ENCODE data around the gene SLC25A24. TPM values are rescaled to one million over a fixed set of nuclear protein-coding genes. Genes with fewer than 3 reads are reported as not detected.
"Not testable (repeated sequence)": the region's sequence is repeated elsewhere in the genome, so short reads cannot be mapped to it uniquely, and the experiment has no call there.

SLC25A24 gene
- total RNA-seq, 2 experiments from 2014 or later: 26.9 to 29.2 TPM

DNA sequence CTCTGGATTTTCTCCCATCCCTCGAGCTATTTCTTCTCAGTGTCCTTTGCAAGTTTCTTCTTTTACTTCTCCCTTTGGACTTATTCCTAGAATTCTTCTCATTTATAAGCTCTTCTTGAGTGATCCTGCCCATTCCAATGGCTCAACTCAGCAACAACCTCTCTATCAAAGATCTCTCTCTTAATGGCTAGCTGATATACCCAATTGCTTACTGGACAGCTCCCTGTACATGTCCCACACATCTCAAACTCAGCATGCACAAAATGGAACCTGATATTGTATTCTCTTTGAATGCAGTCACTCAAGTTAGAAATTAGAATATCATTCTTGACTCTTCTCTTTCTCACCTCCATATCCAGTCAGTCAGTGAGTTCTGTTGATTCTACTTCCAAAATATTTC lies 48.6 kb downstream of the SLC25A24 start:
- no peaks in the 10 kb centered on the region for H3K27me3 Mint-ChIP-seq (ENCODE audit: low read depth)
- ATAC-seq: no peak
- no peak overlapping the region for H3K27ac Mint-ChIP-seq
- POLR2A ChIA-PET: no interaction called here
- H3K9me3 Mint-ChIP-seq (ENCODE audit: insufficient read depth): no peaks in the 10 kb centered on the region
- H3K4me1 Mint-ChIP-seq (ENCODE audit: low read depth): no peaks in the 10 kb centered on the region
- DNase-seq: no peak
- CTCF ChIA-PET: interaction anchor here (0.6 kb wide), 1 partner anchor 39 kb away, joined by 5 read pairs; no protein-coding TSS in a partner anchor
- peaks cover 41% of the 10 kb centered on the region for H3K36me3 Mint-ChIP-seq (ENCODE audit: low read depth)
- H3K4me3 Mint-ChIP-seq: no peak overlapping the region

DNA sequence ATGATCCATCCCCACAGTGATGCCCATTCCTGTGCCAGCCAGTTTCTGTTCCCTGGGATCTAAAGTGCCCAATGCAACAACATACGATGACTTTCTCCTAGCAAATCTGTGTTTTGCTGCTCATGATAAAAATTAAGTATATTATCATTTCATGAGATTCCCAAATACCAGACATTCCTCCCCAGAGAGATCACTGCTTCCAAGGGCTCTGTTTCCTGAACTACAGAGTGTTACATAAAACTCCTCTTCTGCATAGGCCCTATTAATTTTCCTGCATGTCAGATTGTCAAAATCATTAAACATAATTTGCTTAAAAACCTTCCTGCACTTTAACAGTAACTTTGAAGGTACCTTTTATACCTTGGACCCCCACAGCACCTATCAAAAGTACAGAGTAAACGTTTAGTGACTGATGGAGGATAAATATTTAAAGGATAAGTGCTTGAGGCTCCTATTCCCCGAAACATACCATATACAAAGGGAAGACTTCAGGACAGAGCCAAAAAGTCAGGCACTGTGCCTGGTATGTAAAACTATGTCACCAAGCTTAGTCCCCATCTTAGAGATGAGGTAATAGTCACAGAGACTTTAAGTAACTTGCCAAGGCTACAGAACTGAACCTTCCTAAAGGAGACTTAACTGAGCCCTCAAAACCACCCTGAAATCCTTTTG lies 50.2 kb downstream of the SLC25A24 start:
- Mint-ChIP-seq H3K27me3 (ENCODE audit: low read depth) (no peaks in the 10 kb centered on the region), H3K27ac (no peak overlapping the region), H3K36me3 (ENCODE audit: low read depth) (peaks cover 53% of the 10 kb centered on the region), H3K9me3 (ENCODE audit: insufficient read depth) (peaks cover 6% of the 10 kb centered on the region), H3K4me3 (no peak overlapping the region), H3K4me1 (ENCODE audit: low read depth) (no peaks in the 10 kb centered on the region)
- ATAC-seq: no peak
- POLR2A ChIA-PET: no interaction called here
- CTCF ChIA-PET: no interaction called here
- no peak for DNase-seq

DNA sequence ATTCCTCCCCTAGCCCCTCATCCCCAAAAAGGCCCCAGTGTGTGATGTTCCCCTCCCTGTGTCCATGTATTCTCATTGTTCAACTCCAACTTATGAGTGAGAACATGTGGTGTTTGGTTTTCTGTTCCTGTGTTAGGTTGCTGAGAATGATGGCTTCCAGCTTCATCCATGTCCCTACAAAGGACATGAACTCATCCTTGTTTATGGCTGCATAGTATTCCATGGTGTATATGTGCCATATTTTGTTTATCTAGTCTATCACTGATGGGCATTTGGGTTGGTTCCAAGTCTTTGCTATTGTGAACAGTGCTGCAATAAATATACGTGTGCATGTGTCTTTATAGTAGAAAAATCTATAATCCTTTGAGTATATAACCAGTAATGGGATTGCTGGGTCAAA lies 55.6 kb downstream of the SLC25A24 start:
- CTCF ChIA-PET; H3K9me3 Mint-ChIP-seq (ENCODE audit: insufficient read depth); ATAC-seq; H3K4me3 Mint-ChIP-seq; H3K27me3 Mint-ChIP-seq (ENCODE audit: low read depth); POLR2A ChIA-PET; H3K4me1 Mint-ChIP-seq (ENCODE audit: low read depth); H3K27ac Mint-ChIP-seq; DNase-seq: not testable (repeated sequence)
- peaks cover 75% of the 10 kb centered on the region for H3K36me3 Mint-ChIP-seq (ENCODE audit: low read depth)

DNA sequence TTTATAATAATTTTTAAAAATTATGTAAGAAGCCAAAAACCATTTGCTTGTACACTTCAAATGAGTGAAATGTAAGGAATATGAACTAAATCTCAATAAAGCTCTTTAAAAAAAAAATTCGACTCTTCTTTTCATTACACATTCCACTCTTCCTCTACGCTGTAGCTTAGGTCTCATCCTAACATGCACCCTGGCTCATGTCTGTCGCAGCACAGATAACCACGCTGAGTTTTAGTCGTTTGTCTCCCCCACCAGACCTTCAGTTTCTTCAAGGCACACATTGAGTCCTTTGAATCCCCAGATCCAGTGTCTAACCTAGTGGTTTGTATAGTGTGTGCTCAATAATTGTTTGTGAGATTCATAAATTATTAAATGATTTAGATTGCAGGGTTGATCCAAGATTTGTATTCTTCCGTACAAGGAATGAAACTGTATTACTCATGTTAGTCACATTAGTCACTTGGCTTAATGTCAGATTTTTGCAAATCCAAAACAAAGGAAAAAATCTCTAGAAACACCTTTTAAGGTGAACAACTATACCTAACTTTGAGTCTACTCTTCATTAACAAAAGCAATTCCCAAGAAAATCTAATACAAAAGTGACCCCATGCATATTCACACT lies 57.3 kb downstream of the SLC25A24 start:
- H3K36me3 Mint-ChIP-seq (ENCODE audit: low read depth): peaks cover 74% of the 10 kb centered on the region
- H3K4me3 Mint-ChIP-seq: no peak overlapping the region
- ChIA-PET POLR2A (no interaction called here), CTCF (no interaction called here)
- ATAC-seq (no peak), DNase-seq (no peak)
- H3K27ac Mint-ChIP-seq: no peak overlapping the region
- no peaks in the 10 kb centered on the region for H3K4me1 Mint-ChIP-seq (ENCODE audit: low read depth)
- peaks cover 6% of the 10 kb centered on the region for H3K9me3 Mint-ChIP-seq (ENCODE audit: insufficient read depth)
- H3K27me3 Mint-ChIP-seq (ENCODE audit: low read depth): no peaks in the 10 kb centered on the region

DNA sequence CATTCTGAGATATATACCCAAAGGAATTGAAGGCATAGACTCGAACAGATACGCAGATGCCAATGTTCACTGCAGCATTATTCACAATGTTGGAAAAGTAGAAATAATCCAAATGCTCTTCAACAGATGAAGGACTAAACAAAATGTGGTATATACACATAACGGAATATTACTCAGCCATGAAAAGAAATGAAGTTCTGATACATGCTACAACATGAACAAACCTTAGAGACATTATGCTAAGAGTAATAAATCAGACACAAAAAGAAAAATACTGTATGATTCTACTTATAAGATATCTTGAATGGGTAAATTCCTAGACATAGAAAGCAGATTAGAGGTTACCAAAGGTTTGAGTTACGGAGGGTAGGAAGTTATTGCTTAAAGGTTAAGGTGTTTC lies 57.9 kb downstream of the SLC25A24 start:
- Mint-ChIP-seq H3K27ac (no peak overlapping the region), H3K4me1 (ENCODE audit: low read depth) (no peaks in the 10 kb centered on the region), H3K36me3 (ENCODE audit: low read depth) (peaks cover 70% of the 10 kb centered on the region), H3K27me3 (ENCODE audit: low read depth) (no peaks in the 10 kb centered on the region), H3K4me3 (no peak overlapping the region), H3K9me3 (ENCODE audit: insufficient read depth) (peaks cover 6% of the 10 kb centered on the region)
- DNase-seq: no peak
- ATAC-seq: no peak
- POLR2A ChIA-PET: no interaction called here
- CTCF ChIA-PET: interaction anchor here (0.8 kb wide), 1 partner anchor 17 kb away, joined by 3 read pairs; no protein-coding TSS in a partner anchor

DNA sequence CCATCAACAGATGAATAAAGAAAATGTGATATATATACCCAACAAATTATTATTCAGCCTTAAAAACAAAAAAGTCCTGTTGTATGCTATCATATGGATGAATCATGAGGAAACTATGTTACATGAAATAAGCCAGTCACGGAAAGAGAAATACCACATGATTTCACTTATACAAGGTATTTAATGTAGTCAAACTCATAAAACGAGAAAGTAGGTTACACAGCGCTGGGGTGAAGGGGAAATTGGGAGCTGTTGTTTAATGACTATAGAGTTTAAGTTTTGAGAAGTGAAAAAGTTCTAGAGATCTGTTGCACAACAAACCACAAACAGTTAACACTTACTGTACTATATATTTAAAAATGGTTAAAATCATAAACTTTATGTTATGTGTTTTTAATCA lies 58.5 kb downstream of the SLC25A24 start:
- CTCF ChIA-PET: interaction anchor here (0.8 kb wide), 1 partner anchor 17 kb away, joined by 3 read pairs; no protein-coding TSS in a partner anchor
- DNase-seq (no peak), ATAC-seq (no peak)
- H3K4me1 Mint-ChIP-seq (ENCODE audit: low read depth): no peaks in the 10 kb centered on the region
- H3K9me3 Mint-ChIP-seq (ENCODE audit: insufficient read depth): peaks cover 6% of the 10 kb centered on the region
- H3K27ac Mint-ChIP-seq: no peak overlapping the region
- H3K36me3 Mint-ChIP-seq (ENCODE audit: low read depth): peaks cover 67% of the 10 kb centered on the region
- H3K4me3 Mint-ChIP-seq: no peak overlapping the region
- no peaks in the 10 kb centered on the region for H3K27me3 Mint-ChIP-seq (ENCODE audit: low read depth)
- POLR2A ChIA-PET: no interaction called here

DNA sequence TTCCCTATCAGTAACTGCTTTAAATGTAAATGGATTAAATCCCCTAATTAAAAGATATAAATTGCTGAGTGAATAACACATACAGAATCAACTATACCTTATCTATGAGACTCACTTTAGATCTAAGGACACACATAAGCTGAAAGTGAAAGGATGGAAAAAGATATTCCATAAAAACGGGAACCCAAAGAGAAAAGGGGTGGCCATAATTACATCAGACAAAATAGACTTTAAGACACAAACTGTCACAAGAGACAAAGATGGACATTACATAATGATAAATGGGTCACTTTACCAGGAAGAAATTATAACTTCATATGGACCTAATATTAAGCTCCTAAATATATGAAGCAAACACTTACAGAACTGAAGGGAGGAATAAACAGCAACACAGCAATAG lies 59.2 kb downstream of the SLC25A24 start:
- CTCF ChIA-PET: interaction anchor here (1.1 kb wide), 1 partner anchor 15 kb away, joined by 4 read pairs; no protein-coding TSS in a partner anchor
- H3K36me3 Mint-ChIP-seq (ENCODE audit: low read depth): peaks cover 63% of the 10 kb centered on the region
- H3K4me1 Mint-ChIP-seq (ENCODE audit: low read depth): no peaks in the 10 kb centered on the region
- H3K27ac Mint-ChIP-seq: no peak overlapping the region
- DNase-seq: no peak
- no peak overlapping the region for H3K4me3 Mint-ChIP-seq
- no peak for ATAC-seq
- H3K27me3 Mint-ChIP-seq (ENCODE audit: low read depth): no peaks in the 10 kb centered on the region
- peaks cover 5% of the 10 kb centered on the region for H3K9me3 Mint-ChIP-seq (ENCODE audit: insufficient read depth)
- POLR2A ChIA-PET: interaction anchor here (0.8 kb wide), 1 partner anchor 616 kb away, joined by 3 read pairs; no protein-coding TSS in a partner anchor

DNA sequence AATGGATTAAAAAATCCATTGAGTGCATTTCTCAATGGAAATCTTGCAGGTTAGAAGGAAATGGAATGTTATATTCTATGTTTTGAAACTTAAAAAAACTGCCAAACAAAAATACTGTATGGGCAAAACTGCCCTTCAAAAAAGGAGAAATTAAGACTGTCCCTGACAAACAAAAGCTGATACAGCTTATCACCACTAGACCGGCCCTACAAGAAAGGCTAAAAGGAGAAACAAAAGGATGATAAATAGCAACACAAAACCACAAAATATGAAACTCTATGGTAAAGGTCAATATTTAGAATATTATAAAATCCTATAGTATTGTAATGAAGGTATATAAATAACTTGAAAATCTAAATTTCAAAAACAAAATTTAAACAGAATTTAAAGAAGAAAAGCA lies 60.0 kb downstream of the SLC25A24 start:
- H3K27ac Mint-ChIP-seq: no peak overlapping the region
- CTCF ChIA-PET: interaction anchor here (1.1 kb wide), 1 partner anchor 14 kb away, joined by 4 read pairs; no protein-coding TSS in a partner anchor
- ATAC-seq (no peak), DNase-seq (no peak)
- H3K9me3 Mint-ChIP-seq (ENCODE audit: insufficient read depth): peaks cover under 1% of the 10 kb centered on the region
- no peak overlapping the region for H3K4me3 Mint-ChIP-seq
- POLR2A ChIA-PET: no interaction called here
- peaks cover 59% of the 10 kb centered on the region for H3K36me3 Mint-ChIP-seq (ENCODE audit: low read depth)
- H3K4me1 Mint-ChIP-seq (ENCODE audit: low read depth): no peaks in the 10 kb centered on the region
- H3K27me3 Mint-ChIP-seq (ENCODE audit: low read depth): no peaks in the 10 kb centered on the region

DNA sequence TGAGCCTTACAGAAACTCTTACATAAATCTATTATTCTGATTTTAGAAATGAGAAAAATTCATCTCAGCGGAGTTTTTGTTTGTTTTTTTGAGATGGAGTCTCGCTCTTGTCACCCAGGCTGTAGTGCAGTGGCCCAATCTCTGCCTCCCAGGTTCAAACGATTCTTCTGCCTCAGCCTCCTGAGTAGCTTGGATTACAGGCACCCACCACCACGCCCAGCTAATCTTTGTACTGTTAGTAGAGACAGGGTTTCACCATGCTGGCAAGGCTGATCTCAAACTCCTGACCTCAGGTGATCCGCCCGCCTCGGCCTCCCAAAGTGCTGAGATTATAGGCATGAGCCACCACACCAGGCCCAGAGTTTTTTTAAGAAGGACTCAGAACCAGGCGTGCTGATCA lies 60.6 kb downstream of the SLC25A24 start:
- ATAC-seq; DNase-seq; H3K9me3 Mint-ChIP-seq (ENCODE audit: insufficient read depth); H3K4me3 Mint-ChIP-seq; H3K27me3 Mint-ChIP-seq (ENCODE audit: low read depth); H3K27ac Mint-ChIP-seq; POLR2A ChIA-PET; H3K4me1 Mint-ChIP-seq (ENCODE audit: low read depth): not testable (repeated sequence)
- H3K36me3 Mint-ChIP-seq (ENCODE audit: low read depth): peaks cover 53% of the 10 kb centered on the region
- CTCF ChIA-PET: interaction anchor here (1.1 kb wide), 1 partner anchor 14 kb away, joined by 4 read pairs; no protein-coding TSS in a partner anchor

DNA sequence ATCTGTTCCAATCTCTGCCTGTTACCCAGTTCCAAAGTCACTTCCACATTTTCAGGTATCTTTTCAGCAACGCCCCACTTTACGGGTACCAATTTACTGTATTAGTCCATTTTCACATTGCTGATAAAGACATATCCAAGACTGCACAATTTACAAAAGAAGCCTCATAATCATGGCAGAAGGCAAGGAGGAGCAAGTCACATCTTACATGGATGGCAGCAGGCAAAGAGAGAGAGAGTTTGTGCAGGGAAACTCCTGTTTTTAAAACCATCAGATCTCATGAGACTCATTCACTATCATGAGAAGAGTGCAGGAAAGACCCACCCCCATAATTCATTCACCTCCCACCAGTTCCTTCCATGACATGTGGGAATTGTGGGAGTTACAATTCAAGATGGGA lies 67.0 kb downstream of the SLC25A24 start:
- POLR2A ChIA-PET; H3K27me3 Mint-ChIP-seq (ENCODE audit: low read depth); H3K4me1 Mint-ChIP-seq (ENCODE audit: low read depth); H3K4me3 Mint-ChIP-seq; H3K27ac Mint-ChIP-seq; DNase-seq; ATAC-seq; H3K9me3 Mint-ChIP-seq (ENCODE audit: insufficient read depth): not testable (repeated sequence)
- CTCF ChIA-PET: interaction anchor here (1.2 kb wide), 1 partner anchor 9 kb away, joined by 3 read pairs; no protein-coding TSS in a partner anchor
- peaks cover 39% of the 10 kb centered on the region for H3K36me3 Mint-ChIP-seq (ENCODE audit: low read depth)

DNA sequence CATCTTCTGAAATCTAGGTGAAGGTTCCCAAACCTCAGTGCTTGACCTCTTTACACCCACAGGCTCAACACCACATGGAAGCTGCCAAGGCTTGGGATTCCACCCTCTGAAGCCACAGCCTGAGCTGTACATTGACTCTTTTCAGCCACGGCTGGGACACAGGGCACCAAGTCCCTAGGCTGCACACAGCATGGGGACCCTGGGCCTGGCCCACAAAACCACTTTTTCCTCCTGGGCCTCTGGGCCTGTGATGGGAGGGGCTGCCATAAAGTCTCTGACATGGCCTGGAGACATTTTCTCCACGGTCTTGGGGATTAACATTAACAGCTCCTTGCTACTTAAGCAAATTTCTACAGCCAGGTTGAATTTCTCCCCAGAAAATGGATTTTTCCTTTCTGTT lies 67.8 kb downstream of the SLC25A24 start:
- H3K27ac Mint-ChIP-seq; H3K27me3 Mint-ChIP-seq (ENCODE audit: low read depth); H3K4me3 Mint-ChIP-seq; ATAC-seq; POLR2A ChIA-PET; H3K4me1 Mint-ChIP-seq (ENCODE audit: low read depth); DNase-seq; H3K9me3 Mint-ChIP-seq (ENCODE audit: insufficient read depth): not testable (repeated sequence)
- peaks cover 34% of the 10 kb centered on the region for H3K36me3 Mint-ChIP-seq (ENCODE audit: low read depth)
- CTCF ChIA-PET: interaction anchor here (0.6 kb wide), 1 partner anchor 295 kb away, joined by 3 read pairs; no protein-coding TSS in a partner anchor

DNA sequence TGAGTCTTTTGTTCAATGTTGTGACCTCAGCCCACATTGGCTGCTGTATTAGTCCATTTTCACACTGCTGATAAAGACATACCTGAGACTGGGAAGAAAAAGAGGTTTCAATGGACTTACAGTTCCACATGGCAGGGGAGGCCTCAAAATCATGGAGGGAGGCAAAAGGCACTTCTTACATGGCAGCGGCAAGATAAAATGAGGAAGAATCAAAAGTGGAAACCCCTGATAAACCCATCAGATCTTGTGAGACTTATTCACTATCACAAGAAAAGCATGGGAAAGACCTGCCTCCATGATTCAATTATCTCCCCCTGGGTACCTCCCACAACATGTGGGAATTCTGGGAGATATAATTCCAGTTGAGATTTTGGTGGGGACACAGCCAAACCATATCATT lies 68.9 kb downstream of the SLC25A24 start:
- H3K4me1 Mint-ChIP-seq (ENCODE audit: low read depth); H3K9me3 Mint-ChIP-seq (ENCODE audit: insufficient read depth); H3K27ac Mint-ChIP-seq; ATAC-seq; DNase-seq; H3K4me3 Mint-ChIP-seq; CTCF ChIA-PET; POLR2A ChIA-PET; H3K27me3 Mint-ChIP-seq (ENCODE audit: low read depth): not testable (repeated sequence)
- peaks cover 29% of the 10 kb centered on the region for H3K36me3 Mint-ChIP-seq (ENCODE audit: low read depth)
